ENCODE results near the gene TRPC4AP.

- no peak for TF ChIP-seq SUZ12 (IDR thresholded peaks at IDR 0.05; ENCODE audit: extremely low read depth, insufficient read depth, insufficient read length)
- no peak for TF ChIP-seq ZNF274 (IDR thresholded peaks at IDR 0.05; ENCODE audit: low read depth, low read length)
- TF ChIP-seq YY1 (IDR thresholded peaks at IDR 0.05; ENCODE audit: insufficient read depth, insufficient read length): no peak
Observed at GRCh38 chr20:35030136-35030535, 62.5 kb downstream of the TRPC4AP start.

All from NT2/D1 (cell line).